ENCODE data around the gene SLC22A3. TPM values are rescaled to one million over a fixed set of nuclear protein-coding genes. Genes with fewer than 3 reads are reported as not detected.

Gene SLC22A3
- total and polyA plus RNA-seq, 2 donors (not counting 1 experiment from before 2014, with no cell fraction given), result not detected

DNA sequence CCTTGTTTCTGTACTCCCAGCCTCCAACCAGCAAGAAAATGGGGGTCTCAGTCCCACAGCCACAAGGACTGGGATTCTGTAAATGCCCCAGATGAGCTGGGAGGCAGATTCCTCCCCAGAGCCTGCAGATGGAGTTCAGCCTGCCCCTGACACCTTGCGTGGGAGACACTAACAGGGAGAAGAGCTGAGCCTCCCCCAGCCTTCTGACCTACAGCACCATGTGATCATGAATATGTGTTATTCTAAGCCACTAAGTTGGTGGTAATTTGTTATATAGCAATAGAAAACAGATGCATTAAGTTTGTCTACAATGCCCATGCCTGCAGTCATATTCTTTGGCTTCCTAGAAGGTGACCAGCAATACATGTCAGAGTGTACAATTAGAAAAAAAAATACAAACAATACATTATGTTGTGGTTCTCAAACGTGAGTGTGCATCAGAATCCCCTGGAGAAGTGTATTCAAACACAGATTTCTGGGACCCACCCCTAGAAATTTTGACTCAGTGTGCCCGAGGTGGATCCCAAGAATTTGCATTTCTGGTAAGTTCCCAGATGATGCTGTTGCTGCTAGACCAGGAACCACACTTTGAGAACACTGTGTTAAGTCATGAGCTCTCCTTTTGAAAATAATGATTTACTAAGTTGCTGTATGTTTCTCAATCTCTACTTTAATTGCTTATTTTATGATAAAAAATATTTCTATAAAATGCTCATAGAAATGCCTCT lies 39.9 kb downstream of the SLC22A3 start:
- no peaks in the 10 kb centered on the region for H3K79me2 ChIP-seq (ENCODE audit: control insufficient read depth, insufficient read depth, low read length)
- no peak overlapping the region for H2AFZ ChIP-seq (ENCODE audit: insufficient read depth, low read depth, low read length, poor library complexity, severe bottlenecking)
- H3K36me3 ChIP-seq (replicated peaks in 1 of 2; ENCODE audit: control extremely low read depth in 1 of 2, control insufficient read depth in 1 of 2, extremely low read depth in 1 of 2, insufficient read depth in 2 of 2, low read length in 1 of 2), result no peaks in the 10 kb centered on the region
- no peak for TF ChIP-seq CTCF (IDR thresholded peaks at IDR 0.05)
- TF ChIP-seq EZH2 (IDR thresholded peaks at IDR 0.05; ENCODE audit: borderline replicate concordance, insufficient read depth, low read depth, low read length, poor library complexity, severe bottlenecking), result no peak
- H3K27ac ChIP-seq (ENCODE audit: low read length in 2 of 2), result no peak overlapping the region
- H3K4me1 Mint-ChIP-seq, result no peaks in the 10 kb centered on the region
- H3K4me1 ChIP-seq (ENCODE audit: control insufficient read depth in 2 of 2, insufficient read depth in 2 of 2, low read length in 2 of 2), result no peaks in the 10 kb centered on the region
- WGBS (ENCODE audit: insufficient coverage), result no CpG with 5 or more reads among the region's 3 CpGs
- intact Hi-C loops (cut with micrococcal nuclease), result no loop called here
- H3K9me3 Mint-ChIP-seq (ENCODE audit: insufficient read depth), result peaks cover 2% of the 10 kb centered on the region
- DNase-seq (no peak), ATAC-seq (ENCODE audit: low read depth) (no peak)
- H3K27ac Mint-ChIP-seq, result no peak overlapping the region
- H3K27me3 Mint-ChIP-seq, result peaks cover 21% of the 10 kb centered on the region
- no peak overlapping the region for H3K4me2 ChIP-seq (replicated peaks; ENCODE audit: low read depth, low read length, poor library complexity, severe bottlenecking)
- no peak overlapping the region for H3K9ac ChIP-seq (ENCODE audit: low read length)
- CTCF ChIA-PET, result no interaction called here
- POLR2A ChIA-PET, result no interaction called here
- H3K4me3 ChIP-seq (ENCODE audit: control extremely low read depth in 1 of 5, extremely low read depth in 1 of 5, insufficient read depth in 1 of 5, low read depth in 2 of 5, low read length in 4 of 5), result no peak overlapping the region
- H3K27me3 ChIP-seq (replicated peaks in 1 of 4; ENCODE audit: control extremely low read depth in 1 of 4, control insufficient read depth in 3 of 4, insufficient read depth in 4 of 4, low read length in 3 of 4), result no peaks in the 10 kb centered on the region
- H3K9me3 ChIP-seq (ENCODE audit: control extremely low read depth in 1 of 3, control insufficient read depth in 2 of 3, insufficient read depth in 1 of 3, low read length in 2 of 3), result peaks cover 0 to 6% (median 0%) of the 10 kb centered on the region in 3 donors
- no peaks in the 10 kb centered on the region for H4K20me1 ChIP-seq (ENCODE audit: control insufficient read depth, insufficient read depth, low read length, poor library complexity, severe bottlenecking)
- no peak overlapping the region for H3K4me3 Mint-ChIP-seq

GRCh38 chr6:160388922-160389321 lies 40.7 kb downstream of the SLC22A3 start:
- no peak for ATAC-seq (ENCODE audit: low read depth)
- Histone ChIP-seq H4K20me1 (ENCODE audit: control insufficient read depth, insufficient read depth, low read length, poor library complexity, severe bottlenecking) (no peaks in the 10 kb centered on the region), H3K9ac (ENCODE audit: low read length) (no peak overlapping the region), H3K27ac (ENCODE audit: low read length in 2 of 2) (no peak overlapping the region), H2AFZ (ENCODE audit: insufficient read depth, low read depth, low read length, poor library complexity, severe bottlenecking) (no peak overlapping the region), H3K27me3 (replicated peaks in 1 of 4; ENCODE audit: control extremely low read depth in 1 of 4, control insufficient read depth in 3 of 4, insufficient read depth in 4 of 4, low read length in 3 of 4) (no peaks in the 10 kb centered on the region), H3K9me3 (ENCODE audit: control extremely low read depth in 1 of 3, control insufficient read depth in 2 of 3, insufficient read depth in 1 of 3, low read length in 2 of 3) (peaks cover 0 to 2% (median 0%) of the 10 kb centered on the region in 3 donors), H3K4me1 (ENCODE audit: control insufficient read depth in 2 of 2, insufficient read depth in 2 of 2, low read length in 2 of 2) (no peaks in the 10 kb centered on the region), H3K79me2 (ENCODE audit: control insufficient read depth, insufficient read depth, low read length) (no peaks in the 10 kb centered on the region), H3K4me3 (ENCODE audit: control extremely low read depth in 1 of 5, extremely low read depth in 1 of 5, insufficient read depth in 1 of 5, low read depth in 2 of 5, low read length in 4 of 5) (no peak overlapping the region), H3K36me3 (replicated peaks in 1 of 2; ENCODE audit: control extremely low read depth in 1 of 2, control insufficient read depth in 1 of 2, extremely low read depth in 1 of 2, insufficient read depth in 2 of 2, low read length in 1 of 2) (no peaks in the 10 kb centered on the region), H3K4me2 (replicated peaks; ENCODE audit: low read depth, low read length, poor library complexity, severe bottlenecking) (no peak overlapping the region)
- ChIA-PET POLR2A (no interaction called here), CTCF (no interaction called here)
- intact Hi-C loops (cut with micrococcal nuclease), result no loop called here
- Mint-ChIP-seq H3K4me1 (no peaks in the 10 kb centered on the region), H3K4me3 (no peak overlapping the region), H3K27me3 (peaks cover 21% of the 10 kb centered on the region), H3K27ac (no peak overlapping the region), H3K9me3 (ENCODE audit: insufficient read depth) (no peaks in the 10 kb centered on the region)
- no peak for TF ChIP-seq EZH2 (IDR thresholded peaks at IDR 0.05; ENCODE audit: borderline replicate concordance, insufficient read depth, low read depth, low read length, poor library complexity, severe bottlenecking)
- TF ChIP-seq CTCF (IDR thresholded peaks at IDR 0.05), result no peak
- WGBS (ENCODE audit: insufficient coverage), result 73% methylated on average over 4 of the region's 4 CpGs
- no peak for DNase-seq
